Endothelial cell (in vitro differentiated cells): ENCODE measurements around the gene ATRAID. TPM values are rescaled to one million over a fixed set of nuclear protein-coding genes. Genes with fewer than 3 reads are reported as not detected.
A peak's percentile ranks its signal among the peaks of the same experiment; 100 is the strongest.

ENCODE experiments used
- DNase-seq: peaks from one replicate; pipeline ENCODE4 v3.0.0; 2021; ENCODE audit warnings: low spot score
- H3K27ac Mint-ChIP-seq: one replicate; pipeline ENCODE4 v1.8.0; 2021; ENCODE audit warnings: mixed read lengths, inconsistent platforms; ENCODE audit not compliant: unreplicated experiment
- H3K27me3 Mint-ChIP-seq: one replicate; pipeline ENCODE4 v1.8.0; 2021; ENCODE audit warnings: mild to moderate bottlenecking, moderate library complexity, mixed read lengths, inconsistent platforms; ENCODE audit not compliant: unreplicated experiment
- H3K36me3 Mint-ChIP-seq: one replicate; pipeline ENCODE4 v1.8.0; 2021; ENCODE audit warnings: mild to moderate bottlenecking, low read depth, mixed read lengths, inconsistent platforms; ENCODE audit not compliant: unreplicated experiment
- H3K4me1 Mint-ChIP-seq: one replicate; pipeline ENCODE4 v1.8.0; 2021; ENCODE audit warnings: mild to moderate bottlenecking, mixed read lengths, inconsistent platforms; ENCODE audit not compliant: unreplicated experiment
- H3K4me3 Mint-ChIP-seq: one replicate; pipeline ENCODE4 v1.8.0; 2021; ENCODE audit warnings: mild to moderate bottlenecking, mixed read lengths, inconsistent platforms; ENCODE audit not compliant: unreplicated experiment
- H3K9me3 Mint-ChIP-seq: one replicate; pipeline ENCODE4 v1.8.0; 2021; ENCODE audit warnings: mixed read lengths, inconsistent platforms; ENCODE audit not compliant: unreplicated experiment
- CTCF ChIP-seq: fragments of 200-600 bp; sonication (generic); IDR thresholded peaks from one replicate; pipeline ENCODE4 v1.5.0; 2021; ENCODE audit warnings: antibody characterized with exemption; ENCODE audit not compliant: unreplicated experiment
- total RNA-seq: library from RNA; stranded (reverse); fragmentation: NEBNext Ultra II Directional; extraction: Animal tissue kit (Norgen Biotek cat#: 25700); gene quantifications from one replicate; pipeline ENCODE4 v1.2.1, GENCODE V29; 2021; ENCODE audit not compliant: unreplicated experiment

The ATRAID gene
- total RNA-seq, 1 donor from 2014 or later = 89.9 TPM

DNA sequence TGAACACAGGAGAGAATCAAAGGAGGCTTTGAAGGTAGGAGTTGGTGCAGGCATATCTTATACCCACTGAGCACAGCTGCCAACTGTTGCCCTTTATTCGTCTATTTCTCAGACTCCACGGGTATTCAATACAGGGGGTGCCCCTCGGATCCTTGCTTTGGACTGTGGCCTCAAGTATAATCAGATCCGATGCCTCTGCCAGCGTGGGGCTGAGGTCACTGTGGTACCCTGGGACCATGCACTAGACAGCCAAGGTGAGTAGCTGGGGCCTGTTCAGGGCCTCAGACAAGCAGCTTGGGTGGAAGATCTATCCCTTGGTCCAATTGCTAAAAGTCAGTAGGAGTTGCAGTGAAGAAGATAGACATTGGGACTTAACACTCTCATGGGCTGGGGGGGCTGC lies 10.6 kb downstream of the ATRAID start:
- peak overlapping the region; percentile 59 for H3K4me3 Mint-ChIP-seq
- no peak for DNase-seq
- H3K4me1 Mint-ChIP-seq = peaks cover 7% of the 10 kb centered on the region
- peaks cover 48% of the 10 kb centered on the region for H3K36me3 Mint-ChIP-seq
- H3K9me3 Mint-ChIP-seq = no peaks in the 10 kb centered on the region
- TF ChIP-seq CTCF = no peak
- H3K27ac Mint-ChIP-seq = no peak overlapping the region
- H3K27me3 Mint-ChIP-seq = peaks cover 12% of the 10 kb centered on the region

- Mint-ChIP-seq H3K4me1 (no peaks in the 10 kb centered on the region), H3K9me3 (no peaks in the 10 kb centered on the region), H3K4me3 (no peak overlapping the region), H3K27ac (no peak overlapping the region), H3K36me3 (peaks cover 55% of the 10 kb centered on the region), H3K27me3 (peaks cover 8% of the 10 kb centered on the region)
- TF ChIP-seq CTCF = no peak
- no peak for DNase-seq
Measured at GRCh38 chr2:27223416-27223815, 11.6 kb downstream of the ATRAID start.

- Mint-ChIP-seq H3K27me3 (peaks cover 8% of the 10 kb centered on the region), H3K4me3 (no peak overlapping the region), H3K27ac (no peak overlapping the region), H3K36me3 (peaks cover 47% of the 10 kb centered on the region), H3K4me1 (no peaks in the 10 kb centered on the region), H3K9me3 (no peaks in the 10 kb centered on the region)
- TF ChIP-seq CTCF = no peak
- DNase-seq = no peak
Measured at GRCh38 chr2:27225526-27225925, 13.7 kb downstream of the ATRAID start.

GRCh38 chr2:27227501-27227900 lies 15.7 kb downstream of the ATRAID start:
- Mint-ChIP-seq H3K4me1 (no peaks in the 10 kb centered on the region), H3K27me3 (peaks cover 3% of the 10 kb centered on the region), H3K27ac (no peak overlapping the region), H3K9me3 (no peaks in the 10 kb centered on the region), H3K4me3 (no peak overlapping the region), H3K36me3 (peaks cover 47% of the 10 kb centered on the region)
- TF ChIP-seq CTCF = no peak
- no peak for DNase-seq

DNA sequence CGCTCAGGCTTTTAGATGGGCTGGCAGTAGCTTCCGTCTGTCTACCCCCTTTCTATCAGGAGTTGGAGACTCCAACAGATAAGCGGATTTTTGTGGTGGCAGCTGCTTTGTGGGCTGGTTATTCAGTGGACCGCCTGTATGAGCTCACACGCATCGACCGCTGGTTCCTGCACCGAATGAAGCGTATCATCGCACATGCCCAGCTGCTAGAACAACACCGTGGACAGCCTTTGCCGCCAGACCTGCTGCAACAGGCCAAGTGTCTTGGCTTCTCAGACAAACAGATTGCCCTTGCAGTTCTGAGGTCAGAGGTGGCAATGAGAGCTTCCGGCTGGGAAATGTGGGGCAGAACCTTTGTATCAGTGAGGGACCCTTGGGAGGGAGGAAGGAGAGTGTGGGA lies 20.1 kb downstream of the ATRAID start:
- DNase-seq = no peak
- no peak for TF ChIP-seq CTCF
- peaks cover 4% of the 10 kb centered on the region for H3K27me3 Mint-ChIP-seq
- no peaks in the 10 kb centered on the region for H3K4me1 Mint-ChIP-seq
- H3K27ac Mint-ChIP-seq = no peak overlapping the region
- H3K9me3 Mint-ChIP-seq = no peaks in the 10 kb centered on the region
- peaks cover 56% of the 10 kb centered on the region for H3K36me3 Mint-ChIP-seq
- H3K4me3 Mint-ChIP-seq = peak overlapping the region; percentile 40
